DND-41 (cell line): ENCODE measurements around the gene ANKRD36C.
"Not testable (repeated sequence)": the region's sequence is repeated elsewhere in the genome, so short reads cannot be mapped to it uniquely, and the experiment has no call there.

Source experiments
- CTCF ChIP-seq: IDR thresholded peaks from 2 replicates; pipeline ENCODE4 v1.5.1; 2012; ENCODE audit warnings: borderline replicate concordance, low read length, moderate library complexity, mild to moderate bottlenecking; ENCODE audit not compliant: poor library complexity, severe bottlenecking; ENCODE audit errors: extremely low read depth
- EZH2 ChIP-seq: IDR thresholded peaks from 3 replicates; pipeline ENCODE4 v1.6.1; 2012; ENCODE audit warnings: borderline replicate concordance, low read depth, mild to moderate bottlenecking, moderate library complexity, low read length, inconsistent platforms; ENCODE audit not compliant: severe bottlenecking

DNA sequence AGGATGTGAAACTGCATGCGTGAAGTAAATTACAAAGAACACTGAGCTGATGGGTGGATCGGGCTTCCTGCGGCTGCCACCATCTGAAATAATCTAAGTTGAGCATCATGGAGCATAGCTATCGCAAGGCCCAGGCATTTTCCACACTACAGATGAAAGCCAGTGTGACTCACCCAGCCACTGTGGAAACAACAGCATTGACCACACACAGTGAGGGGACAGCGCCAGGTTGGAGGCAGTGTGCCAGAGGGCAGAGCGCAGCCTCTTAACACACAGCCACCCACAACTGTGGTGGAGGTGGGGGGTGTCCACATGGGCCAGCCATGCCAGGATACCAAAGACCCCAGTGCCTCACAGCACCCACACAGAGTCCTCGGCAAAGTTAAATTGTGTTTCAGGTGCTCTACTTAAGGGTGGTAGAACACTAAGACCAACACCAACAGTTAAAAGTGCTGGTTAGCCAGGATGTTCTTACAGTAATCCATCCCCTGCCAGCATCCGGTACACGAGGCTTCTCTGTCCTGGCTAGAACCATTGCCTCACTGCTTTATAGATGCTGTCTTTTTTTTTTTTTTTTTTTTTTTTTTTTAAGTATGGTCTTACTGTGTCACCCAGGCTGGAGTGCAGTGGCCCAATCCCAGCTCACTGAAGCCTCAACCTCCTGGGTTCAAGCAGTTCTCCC, 28.4 kb upstream of the ANKRD36C start:
- not testable (repeated sequence) for TF ChIP-seq CTCF, EZH2
